Activated CD8-positive, alpha-beta memory T cell treated with anti-CD3 and anti-CD28 coated beads, Interleukin-2, amount 50 U/mL, for 24 hours (primary cell): ENCODE measurements around the gene HSPB6.

ENCODE experiments used
- DNase-seq: peaks from one replicate; pipeline ENCODE4 v3.0.0-alpha.2; 2020; ENCODE audit errors: extremely low read depth

The HSPB6 gene

DNA sequence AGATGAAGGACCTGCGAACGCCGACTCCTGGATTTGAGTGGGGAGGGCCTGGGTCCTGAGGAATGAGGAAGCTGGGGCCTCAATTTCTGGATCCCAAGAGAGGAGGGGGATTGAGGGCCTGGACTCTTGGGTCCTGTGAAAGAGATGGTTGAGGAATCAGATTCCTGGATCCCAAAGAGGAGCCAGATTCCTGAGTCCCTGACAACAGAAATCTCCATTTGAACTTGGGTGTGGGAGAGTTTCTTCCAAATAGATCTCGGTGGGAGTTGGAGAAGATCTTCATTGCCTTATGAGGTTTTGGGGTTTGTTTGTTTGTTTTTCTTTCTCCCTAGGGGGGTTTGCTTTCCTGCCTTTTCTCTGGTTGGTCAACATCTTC lies 10.8 kb downstream of the HSPB6 start:
- DNase-seq: no peak

DNA sequence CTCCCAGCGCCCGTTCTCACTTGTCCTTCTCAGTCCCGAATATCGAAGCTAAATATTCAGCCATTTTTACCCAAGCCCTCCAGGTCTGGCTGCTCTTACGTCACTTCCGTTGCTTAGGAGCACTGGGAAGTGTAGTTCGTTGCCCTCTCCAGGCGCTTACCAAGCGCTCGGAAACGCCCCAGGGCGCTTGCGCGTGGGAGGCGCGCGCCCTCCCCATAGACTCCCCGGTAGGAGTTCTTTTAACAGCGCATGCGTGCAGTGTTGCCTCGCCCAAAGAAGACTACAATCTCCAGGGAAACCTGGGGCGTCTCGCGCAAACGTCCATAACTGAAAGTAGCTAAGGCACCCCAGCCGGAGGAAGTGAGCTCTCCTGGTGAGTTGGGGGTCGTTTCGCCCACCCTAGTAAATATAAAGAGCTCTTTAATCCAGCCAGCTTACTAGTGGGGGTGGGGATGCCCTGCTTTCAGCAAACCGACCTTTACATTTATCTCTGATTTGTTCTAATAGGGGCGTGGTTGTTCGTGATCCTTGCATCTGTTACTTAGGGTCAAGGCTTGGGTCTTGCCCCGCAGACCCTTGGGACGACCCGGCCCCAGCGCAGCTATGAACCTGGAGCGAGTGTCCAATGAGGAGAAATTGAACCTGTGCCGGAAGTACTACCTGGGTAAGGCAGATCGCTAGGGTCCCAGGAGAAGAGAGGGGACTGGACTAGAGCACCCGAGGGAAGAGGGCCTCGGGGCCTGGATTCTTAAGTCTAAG lies 11.3 kb downstream of the HSPB6 start, which contains the start of the genes PSENEN and U2AF1L4:
PSENEN (plus strand) TSS at position 324 of the 759 bp plus-strand sequence; CDS start at position 604, 280 bp downstream.
U2AF1L4 (minus strand) TSS at position 91 of the 759 bp plus-strand sequence; CDS start at position 64, 27 bp downstream.
- peak; percentile 88 for DNase-seq

DNA sequence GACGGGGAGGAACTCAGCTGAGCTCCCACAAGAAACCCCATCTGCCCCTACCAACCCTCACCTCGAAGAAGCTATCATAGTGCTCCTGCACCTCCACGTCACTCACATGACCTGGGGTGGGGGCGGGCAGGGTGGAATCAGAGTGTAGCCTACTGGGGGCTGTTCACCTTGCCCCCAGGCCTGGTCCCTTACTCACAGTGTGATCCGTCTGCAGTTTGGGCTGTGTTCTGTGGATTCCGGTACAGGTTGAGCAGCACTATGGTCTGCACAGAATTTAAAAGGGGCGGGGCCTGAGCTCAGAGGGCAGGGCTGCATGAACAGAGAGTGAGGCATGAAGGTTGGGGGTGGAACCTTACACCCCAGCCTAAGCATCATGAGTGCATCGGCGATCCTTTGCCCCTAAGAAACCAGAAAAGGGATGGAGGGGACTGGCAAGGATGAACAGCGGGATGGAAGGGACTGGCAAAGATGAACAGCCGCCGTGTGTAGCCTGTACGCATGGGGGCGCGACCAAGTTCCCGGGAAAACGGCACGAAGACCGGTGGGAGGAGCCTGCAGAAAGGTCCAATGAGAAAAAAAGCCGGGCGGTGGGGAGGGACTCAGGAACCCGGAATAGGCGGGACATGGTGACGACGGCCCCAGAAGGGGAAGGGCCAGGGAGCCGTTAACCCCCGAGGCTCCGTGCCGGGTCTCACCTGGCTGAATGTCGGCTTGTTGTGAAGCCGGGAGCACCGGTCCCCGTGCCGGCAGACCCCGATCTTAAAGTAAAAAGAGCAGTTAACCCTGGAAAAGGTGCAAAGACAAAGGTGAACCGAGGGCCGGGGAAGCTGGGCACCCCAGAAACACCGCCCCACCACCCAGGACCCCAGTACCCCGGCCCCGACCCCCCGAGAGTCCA lies 12.2 kb downstream of the HSPB6 start:
- DNase-seq: peak; percentile 85

DNA sequence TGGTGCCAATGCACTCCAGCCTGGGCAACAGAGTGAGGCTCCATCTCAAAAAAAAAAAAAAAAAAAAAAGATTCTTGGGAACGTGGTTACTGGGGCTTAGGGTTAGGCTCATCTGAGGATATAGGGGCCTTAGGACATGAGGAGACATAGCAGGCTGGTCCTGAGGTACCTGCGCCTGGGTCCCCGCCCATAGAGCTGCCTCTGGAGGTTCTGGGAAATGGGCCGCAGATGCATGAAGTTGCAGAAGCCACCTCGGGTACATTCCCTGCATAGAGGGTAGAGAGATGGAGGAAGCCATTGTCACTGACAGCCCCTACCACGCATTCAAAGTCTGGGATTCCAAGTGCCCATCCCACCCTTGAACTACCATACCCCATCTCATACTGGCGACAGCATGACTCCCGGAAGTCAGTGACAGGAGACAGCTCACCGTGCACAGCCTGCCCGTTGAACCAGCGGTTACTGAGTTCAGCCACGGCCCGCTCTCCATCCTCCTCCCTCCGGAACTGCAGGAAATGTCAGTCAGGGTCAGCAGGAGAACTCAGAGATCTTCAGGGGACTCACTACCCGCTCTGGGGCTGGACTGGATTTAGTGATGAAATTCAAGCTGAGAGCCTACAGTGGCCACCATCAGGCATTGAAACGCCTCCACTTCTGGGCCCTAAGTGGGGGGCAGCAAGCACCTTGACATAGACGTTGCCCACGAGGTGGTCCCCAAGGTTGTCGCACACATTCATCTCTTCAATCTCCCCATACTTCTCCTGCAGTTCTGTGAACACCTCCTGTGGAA lies 13.0 kb downstream of the HSPB6 start:
- DNase-seq: no peak

DNA sequence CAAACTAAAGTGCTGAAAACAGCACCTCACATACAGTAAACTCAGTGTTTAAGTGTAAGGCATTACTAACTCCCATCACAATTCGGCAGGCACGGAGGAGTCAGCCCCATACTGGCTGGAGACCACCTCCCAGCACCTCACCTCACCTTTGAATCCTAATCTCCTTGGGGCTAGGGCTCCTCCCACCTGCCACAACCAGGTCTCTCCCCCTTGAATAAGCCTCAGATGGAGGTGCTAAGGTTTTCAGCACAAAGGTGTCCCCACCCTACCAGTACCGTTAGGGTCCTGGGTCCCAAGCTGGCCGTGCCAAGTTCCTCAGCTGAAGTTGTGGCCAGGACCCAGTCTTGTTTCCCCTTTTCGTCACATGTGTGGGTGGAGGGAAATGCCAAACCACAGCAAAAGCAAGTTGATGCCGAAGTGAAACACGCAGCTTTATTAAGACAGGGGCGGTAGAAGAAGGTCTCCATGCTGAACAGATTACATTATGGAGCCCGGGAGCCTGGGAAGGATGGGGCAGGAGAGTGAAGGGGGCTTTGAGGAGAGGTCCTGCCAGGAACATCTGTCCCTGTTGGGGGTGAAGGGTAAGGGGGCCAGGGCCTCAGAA lies 14.6 kb downstream of the HSPB6 start, which contains the start of gene IGFLR1:
IGFLR1 (minus strand) TSS at position 332 of the 604 bp plus-strand sequence. CDS start 1,272 bp downstream, outside the sequence.
- no peak for DNase-seq

DNA sequence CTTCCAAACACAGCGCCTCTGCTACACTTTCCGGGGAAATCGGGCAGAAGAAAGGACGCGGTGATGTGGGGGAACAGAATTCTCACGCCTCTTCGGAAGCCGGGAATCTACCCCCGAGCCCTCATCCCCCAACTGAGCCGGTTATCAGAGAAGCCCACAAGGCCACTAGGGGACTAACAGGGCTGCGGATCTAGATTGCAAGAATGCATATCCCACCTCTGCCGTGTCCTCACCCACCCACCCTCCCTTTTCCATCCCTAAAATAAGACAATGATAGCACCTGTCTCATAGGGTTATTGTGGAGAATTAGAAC lies 15.7 kb downstream of the HSPB6 start:
- DNase-seq: no peak

DNA sequence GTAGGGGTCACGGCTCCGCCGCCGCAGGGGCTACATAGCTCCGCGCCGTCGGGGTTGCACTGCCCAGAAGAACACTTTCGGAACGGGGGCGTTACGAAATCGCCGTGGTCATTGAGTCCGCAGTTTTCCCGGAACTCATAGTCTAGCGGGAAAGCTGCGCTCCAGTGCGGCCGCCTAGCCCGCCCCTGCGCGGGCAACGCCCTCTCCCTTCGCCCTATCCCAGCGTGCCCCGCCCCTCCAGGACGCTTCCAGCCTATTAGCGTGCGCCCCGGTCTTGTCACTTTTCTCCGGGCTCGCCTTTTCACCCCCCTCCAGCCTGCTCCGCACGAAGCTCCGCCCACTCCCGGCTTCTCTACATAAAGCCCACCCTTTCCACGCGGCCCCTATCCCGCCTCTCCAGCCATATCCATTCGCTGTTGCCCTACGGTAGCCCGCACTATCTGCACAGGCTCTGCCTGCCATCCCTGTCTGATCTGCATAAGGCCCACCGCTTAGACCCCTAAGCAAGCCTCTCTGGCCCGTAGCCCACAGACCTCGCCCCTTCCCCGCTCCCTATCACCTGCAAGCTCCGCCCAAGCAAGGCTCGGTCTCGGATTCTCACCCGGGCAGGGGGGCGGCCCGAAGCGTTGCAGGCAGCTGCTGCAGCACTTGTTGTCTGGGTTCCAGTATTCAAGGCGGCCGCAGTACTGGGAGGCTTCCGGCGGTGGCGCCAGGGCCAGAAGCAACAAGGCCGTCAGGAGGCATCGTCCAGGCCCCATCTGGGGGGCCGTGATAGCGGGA lies 16.2 kb downstream of the HSPB6 start:
- peak; percentile 91 for DNase-seq

DNA sequence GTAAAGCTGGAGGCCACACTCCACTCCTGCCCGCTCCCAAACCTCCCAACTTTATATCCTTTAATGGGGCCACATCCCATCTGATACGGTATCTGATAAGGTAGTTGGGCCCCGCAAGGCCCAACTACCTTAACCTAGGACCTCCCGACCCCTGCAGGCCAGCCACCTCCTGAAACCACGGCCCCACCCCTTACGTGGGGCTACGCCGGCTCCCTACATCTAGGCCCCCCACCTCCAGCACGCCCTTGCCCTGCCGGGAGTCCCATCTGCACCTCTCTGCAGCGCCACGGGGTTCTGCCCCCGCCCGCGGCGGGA lies 16.8 kb downstream of the HSPB6 start:
- no peak for DNase-seq

DNA sequence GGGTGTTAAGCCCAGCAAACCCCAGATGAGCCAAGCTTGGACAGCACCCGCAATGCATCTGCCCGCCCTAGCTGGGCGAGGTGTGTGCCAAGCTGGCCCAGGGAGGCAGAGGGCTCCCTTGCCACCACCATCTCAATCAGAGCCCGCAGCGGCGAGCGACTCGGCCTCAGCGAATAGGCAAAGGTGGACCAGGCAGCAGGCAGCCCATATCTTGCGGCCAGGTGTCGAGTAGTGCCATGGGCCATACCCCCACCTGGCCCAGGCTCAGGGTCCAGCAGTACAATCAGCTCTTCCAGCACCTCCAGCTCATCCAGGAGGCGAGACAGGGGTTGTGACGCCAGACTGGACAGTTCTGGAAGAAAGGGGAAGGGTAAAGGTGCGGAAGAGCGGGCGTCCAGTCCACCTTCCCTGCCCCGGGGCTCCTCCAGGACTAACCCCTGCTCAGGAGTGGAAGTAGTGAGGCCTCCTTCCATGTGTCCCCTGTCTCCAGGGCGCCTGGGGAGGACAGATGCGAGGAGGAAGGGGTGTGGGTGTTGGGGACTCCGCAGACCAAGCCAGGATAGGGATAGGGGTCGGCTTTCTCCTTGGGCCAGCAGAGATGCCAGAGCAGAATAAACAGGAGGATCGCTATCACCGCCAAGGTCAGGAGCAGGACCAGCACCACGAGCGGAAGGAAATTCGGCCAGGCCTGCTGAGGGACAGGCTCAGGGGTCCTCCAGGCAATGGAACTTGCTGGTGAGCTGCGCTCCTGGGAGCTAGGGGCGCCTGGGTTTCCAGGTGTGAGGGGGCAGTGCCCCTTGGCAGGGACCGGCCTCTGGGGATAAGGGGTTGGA lies 17.3 kb downstream of the HSPB6 start:
- DNase-seq: no peak

DNA sequence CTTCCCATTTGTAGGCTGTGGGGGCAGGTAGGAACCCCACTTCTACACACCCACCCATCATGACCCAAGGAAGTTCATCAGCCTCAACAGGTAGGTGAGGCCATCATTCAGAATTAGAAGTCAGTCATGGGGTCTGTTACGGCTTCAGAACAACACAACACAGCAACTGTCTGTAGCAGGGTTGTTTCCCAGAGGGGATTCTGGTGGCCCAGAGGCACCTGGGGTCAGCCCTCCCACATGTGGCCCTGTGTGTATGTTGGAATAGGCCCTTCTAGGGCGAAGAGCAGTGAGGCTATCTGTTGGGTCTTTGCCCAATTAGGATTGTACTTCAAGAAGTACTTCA lies 18.0 kb downstream of the HSPB6 start:
- DNase-seq: no peak

DNA sequence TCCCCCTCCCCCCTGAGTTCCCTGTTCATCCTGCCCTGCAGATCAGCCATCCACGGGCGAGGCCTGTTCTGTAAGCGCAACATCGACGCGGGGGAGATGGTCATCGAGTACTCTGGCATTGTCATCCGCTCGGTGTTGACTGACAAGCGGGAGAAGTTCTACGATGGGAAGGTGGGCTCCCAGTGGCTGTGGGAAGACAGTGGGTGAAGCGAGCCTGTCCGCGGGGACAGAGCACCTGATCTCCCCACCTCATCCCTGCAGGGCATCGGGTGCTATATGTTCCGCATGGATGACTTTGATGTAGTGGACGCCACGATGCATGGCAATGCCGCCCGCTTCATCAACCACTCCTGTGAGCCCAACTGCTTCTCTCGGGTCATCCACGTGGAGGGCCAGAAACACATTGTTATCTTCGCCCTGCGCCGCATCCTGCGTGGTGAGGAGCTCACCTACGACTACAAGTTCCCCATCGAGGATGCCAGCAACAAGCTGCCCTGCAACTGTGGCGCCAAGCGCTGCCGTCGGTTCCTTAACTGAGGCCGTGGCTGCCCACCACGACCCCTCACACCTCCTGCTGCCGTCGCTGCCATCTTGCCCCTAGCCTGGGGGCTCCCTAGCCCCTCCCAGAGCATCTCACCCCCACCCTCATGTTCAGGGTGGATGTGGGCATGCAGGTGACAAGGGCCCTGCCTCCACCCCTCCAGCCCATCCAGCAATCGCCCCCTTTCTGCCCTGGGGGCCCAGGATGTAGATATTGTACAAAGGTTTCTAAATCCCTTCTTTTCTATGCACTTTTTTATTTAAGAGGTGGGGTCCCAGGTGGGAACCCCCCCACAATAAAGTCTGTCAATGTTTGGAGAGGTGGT lies 18.6 kb downstream of the HSPB6 start:
- no peak for DNase-seq

DNA sequence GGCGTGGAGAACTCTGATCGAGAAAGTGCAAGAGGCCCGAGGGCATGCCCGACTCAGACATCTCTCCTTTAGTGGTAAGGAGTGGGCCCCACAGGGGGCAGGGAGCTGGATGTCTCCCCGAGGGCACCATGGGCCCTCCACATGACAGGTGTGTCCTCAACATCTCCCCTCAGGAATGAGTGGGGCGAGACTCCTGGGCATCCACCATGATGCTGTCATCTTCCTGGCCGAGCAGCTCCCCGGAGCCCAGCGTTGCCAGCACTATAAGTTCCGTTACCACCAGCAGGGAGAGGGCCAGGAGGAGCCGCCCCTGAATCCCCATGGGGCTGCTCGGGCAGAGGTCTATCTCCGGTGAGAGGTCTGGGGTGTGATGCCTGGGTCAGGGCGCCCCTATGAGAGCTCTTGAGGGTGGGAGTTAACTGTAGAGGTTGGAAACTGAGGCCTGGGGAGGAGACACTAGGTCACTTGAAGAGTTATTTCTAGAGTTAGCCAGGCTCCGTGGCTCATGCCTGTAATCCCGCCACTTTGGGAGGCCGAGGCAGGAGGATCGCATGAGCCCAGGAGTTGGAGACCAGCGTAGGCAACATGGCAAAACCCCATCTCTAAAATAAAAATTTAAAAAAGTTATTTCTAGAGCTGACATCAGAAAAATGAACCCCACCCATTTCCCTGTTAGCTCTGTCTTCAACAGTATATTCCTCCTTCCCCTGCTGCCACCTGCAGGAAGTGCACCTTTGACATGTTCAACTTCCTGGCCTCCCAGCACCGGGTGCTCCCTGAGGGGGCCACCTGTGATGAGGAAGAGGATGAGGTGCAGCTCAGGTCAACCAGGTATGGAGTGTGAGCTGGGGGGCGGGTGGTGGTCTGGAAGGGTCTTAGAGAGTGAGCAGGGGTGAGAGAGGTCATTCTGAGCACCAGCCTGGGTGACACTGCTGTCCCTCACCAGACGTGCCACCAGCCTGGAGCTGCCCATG lies 19.6 kb downstream of the HSPB6 start:
- no peak for DNase-seq

DNA sequence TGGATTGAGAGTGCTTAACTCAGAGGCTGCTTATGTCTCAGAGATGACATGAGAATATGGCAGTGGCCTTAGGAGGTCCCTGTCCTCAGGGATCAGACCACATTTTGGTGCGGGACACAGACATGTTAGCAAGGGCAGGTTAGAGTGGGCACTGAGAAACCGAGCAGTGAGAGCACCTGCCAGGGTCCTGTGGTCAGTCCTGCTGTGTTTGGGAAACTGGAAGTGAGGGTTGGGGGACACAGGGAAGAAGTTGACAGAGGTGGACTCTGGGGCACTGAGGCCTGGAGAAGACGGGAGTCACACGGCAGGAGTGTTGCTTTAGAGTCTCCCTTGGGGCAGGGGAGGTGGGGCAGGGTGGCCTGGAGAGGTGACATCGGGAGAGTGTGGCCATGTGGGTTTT lies 21.9 kb downstream of the HSPB6 start:
- DNase-seq: no peak

DNA sequence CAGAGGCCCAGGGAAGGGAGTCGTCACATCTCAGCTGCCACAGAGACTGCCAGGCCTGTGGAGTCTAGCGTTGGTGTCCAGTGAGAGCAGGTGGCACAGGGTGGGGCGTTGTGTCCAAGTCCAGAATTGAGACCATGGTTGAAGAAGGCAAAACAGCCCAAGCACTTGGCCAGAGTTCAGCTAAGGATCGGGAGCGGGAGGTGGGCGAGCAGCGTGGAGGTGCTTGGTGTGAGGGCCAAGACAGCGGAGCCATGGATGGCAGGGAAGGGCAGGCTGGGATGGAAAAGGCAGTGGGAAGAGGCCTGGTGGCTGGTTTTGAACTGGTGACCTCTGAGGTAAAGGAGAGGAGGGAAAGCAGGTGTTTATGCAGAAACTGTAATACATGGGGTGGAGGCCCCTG lies 22.6 kb downstream of the HSPB6 start:
- DNase-seq: no peak

DNA sequence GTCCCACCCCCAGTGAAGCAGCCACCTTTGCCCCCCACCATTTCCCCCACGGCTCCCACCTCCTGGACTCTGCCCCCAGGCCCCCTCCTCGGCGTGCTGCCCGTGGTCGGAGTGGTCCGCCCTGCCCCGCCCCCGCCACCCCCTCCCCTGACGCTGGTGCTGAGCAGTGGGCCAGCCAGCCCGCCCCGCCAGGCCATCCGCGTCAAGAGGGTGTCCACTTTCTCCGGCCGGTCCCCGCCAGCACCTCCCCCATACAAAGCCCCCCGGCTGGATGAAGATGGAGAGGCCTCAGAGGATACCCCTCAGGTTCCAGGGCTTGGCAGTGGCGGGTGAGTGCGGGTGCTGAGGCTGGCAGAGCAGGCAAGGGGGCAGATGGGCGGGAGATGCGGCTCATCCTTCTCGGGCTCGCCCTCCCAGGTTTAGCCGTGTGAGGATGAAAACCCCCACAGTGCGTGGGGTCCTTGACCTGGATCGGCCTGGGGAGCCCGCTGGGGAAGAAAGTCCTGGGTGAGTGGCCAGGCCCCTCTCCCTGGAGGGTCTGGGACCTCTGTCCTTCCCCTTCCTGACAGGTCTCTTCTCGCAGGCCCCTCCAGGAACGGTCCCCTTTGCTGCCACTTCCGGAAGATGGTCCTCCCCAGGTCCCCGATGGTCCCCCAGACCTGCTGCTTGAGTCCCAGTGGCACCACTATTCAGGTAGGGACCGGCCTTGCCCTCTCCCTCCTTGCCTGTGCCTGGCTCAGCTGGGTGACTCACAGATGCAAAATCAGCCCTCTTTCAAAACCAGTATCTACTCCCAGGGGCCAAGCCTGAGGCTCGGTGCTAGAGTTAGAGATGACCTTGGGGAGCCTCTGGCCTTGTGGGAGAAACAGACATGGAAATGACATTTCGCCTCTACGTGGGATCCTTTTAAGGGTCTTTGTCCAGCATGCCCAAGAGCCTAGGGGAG lies 23.4 kb downstream of the HSPB6 start:
- DNase-seq: no peak

DNA sequence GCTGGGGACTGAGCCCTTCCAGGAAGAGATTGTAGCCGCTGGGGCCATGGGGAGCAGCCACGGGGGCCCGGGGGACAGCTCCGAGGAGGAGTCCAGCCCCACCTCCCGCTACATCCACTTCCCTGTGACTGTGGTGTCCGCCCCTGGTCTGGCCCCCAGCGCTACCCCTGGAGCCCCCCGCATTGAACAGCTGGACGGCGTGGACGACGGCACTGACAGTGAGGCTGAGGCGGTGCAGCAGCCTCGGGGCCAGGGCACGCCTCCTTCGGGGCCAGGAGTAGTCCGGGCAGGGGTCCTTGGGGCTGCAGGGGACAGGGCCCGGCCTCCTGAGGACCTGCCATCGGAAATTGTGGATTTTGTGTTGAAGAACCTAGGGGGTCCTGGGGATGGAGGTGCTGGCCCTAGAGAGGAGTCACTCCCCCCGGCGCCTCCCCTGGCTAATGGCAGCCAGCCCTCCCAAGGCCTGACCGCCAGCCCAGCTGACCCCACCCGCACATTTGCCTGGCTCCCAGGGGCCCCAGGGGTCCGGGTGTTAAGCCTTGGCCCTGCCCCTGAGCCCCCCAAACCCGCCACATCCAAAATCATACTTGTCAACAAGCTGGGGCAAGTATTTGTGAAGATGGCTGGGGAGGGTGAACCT lies 24.2 kb downstream of the HSPB6 start:
- DNase-seq: no peak
